Astrocyte (in vitro differentiated cells and primary cell): ENCODE results near the gene RGCC. TPM values are rescaled to one million over a fixed set of nuclear protein-coding genes. Genes with fewer than 3 reads are reported as not detected.
"Not testable (repeated sequence)": the region's sequence is repeated elsewhere in the genome, so short reads cannot be mapped to it uniquely, and the experiment has no call there.

ENCODE experiments used
- DNase-seq: peaks from one replicate; pipeline ENCODE4 v3.0.0-alpha.2; 2010; ENCODE audit warnings: low read depth
- FAIRE-seq: peaks from 2 replicates; lab custom pipeline; 2011; peaks lifted over from hg19 to GRCh38; lab: Jason Lieb, UNC
- H2AFZ ChIP-seq: 2 replicates; pipeline ENCODE4 v1.6.0; 2012; ENCODE audit warnings: low read depth, low read length, inconsistent platforms
- H3K27ac ChIP-seq: 2 replicates; pipeline ENCODE4 v1.5.1; 2011; ENCODE audit warnings: low read depth, low read length, inconsistent platforms
- H3K27me3 ChIP-seq: 2 replicates; pipeline ENCODE4 v1.6.0; 2011; ENCODE audit warnings: low read length, inconsistent platforms; ENCODE audit not compliant: insufficient read depth
- H3K36me3 ChIP-seq: 2 replicates; pipeline ENCODE4 v1.5.1; 2011; ENCODE audit warnings: low read length, inconsistent platforms; ENCODE audit not compliant: insufficient read depth
- H3K4me1 ChIP-seq: 2 replicates; pipeline ENCODE4 v1.5.1; 2011; ENCODE audit warnings: low read length, inconsistent platforms; ENCODE audit not compliant: insufficient read depth
- H3K4me2 ChIP-seq: 2 replicates; pipeline ENCODE4 v1.6.0; 2012; ENCODE audit warnings: low read length, inconsistent platforms
- H3K4me3 ChIP-seq: 2 replicates; pipeline ENCODE4 v1.5.1; 2011; ENCODE audit warnings: low read depth, mild to moderate bottlenecking, low read length, inconsistent platforms; ENCODE audit not compliant: insufficient read depth
- H3K79me2 ChIP-seq: 2 replicates; pipeline ENCODE4 v1.6.0; 2012; ENCODE audit warnings: mild to moderate bottlenecking, low read length, inconsistent platforms; ENCODE audit not compliant: insufficient read depth
- H3K9ac ChIP-seq: 2 replicates; pipeline ENCODE4 v1.6.0; 2012; ENCODE audit warnings: mild to moderate bottlenecking, low read length, inconsistent platforms
- H3K9me3 ChIP-seq: 2 replicates; pipeline ENCODE4 v1.5.1; 2012; ENCODE audit warnings: low read depth, mild to moderate bottlenecking, low read length, inconsistent platforms; ENCODE audit not compliant: insufficient read depth
- H4K20me1 ChIP-seq: 2 replicates; pipeline ENCODE4 v1.6.0; 2012; ENCODE audit warnings: low read length, inconsistent platforms; ENCODE audit not compliant: insufficient read depth
- H3K27ac Mint-ChIP-seq: one replicate; pipeline ENCODE4 v1.8.0; 2021; ENCODE audit warnings: mild to moderate bottlenecking, mixed read lengths; ENCODE audit not compliant: unreplicated experiment
- H3K27me3 Mint-ChIP-seq: one replicate; pipeline ENCODE4 v1.8.0; 2021; ENCODE audit warnings: low read depth, mixed read lengths; ENCODE audit not compliant: unreplicated experiment
- H3K36me3 Mint-ChIP-seq: one replicate; pipeline ENCODE4 v1.8.0; 2021; ENCODE audit warnings: low read depth, mixed read lengths; ENCODE audit not compliant: unreplicated experiment
- H3K4me1 Mint-ChIP-seq: one replicate; pipeline ENCODE4 v1.8.0; 2021; ENCODE audit warnings: low read depth, mixed read lengths; ENCODE audit not compliant: unreplicated experiment
- H3K4me3 Mint-ChIP-seq: one replicate; pipeline ENCODE4 v1.8.0; 2021; ENCODE audit warnings: mild to moderate bottlenecking, moderate library complexity, mixed read lengths; ENCODE audit not compliant: unreplicated experiment
- H3K9me3 Mint-ChIP-seq: one replicate; pipeline ENCODE4 v1.8.0; 2021; ENCODE audit warnings: mild to moderate bottlenecking, mixed read lengths; ENCODE audit not compliant: unreplicated experiment
- CTCF ChIP-seq: IDR thresholded peaks from 2 replicates; pipeline ENCODE4 v1.5.1; 2011; ENCODE audit warnings: low read depth, mild to moderate bottlenecking, inconsistent platforms, low read length, moderate library complexity; ENCODE audit not compliant: insufficient read depth
- EZH2 ChIP-seq: IDR thresholded peaks from 2 replicates; pipeline ENCODE4 v1.6.1; 2012; ENCODE audit warnings: mild to moderate bottlenecking, low read length, inconsistent platforms; ENCODE audit not compliant: insufficient read depth
- total RNA-seq: library from RNA; stranded (reverse); gene quantifications from 2 replicates; pipeline ENCODE4 v1.2.1, GENCODE V29; 2021

Gene RGCC
- total RNA-seq, 1 donor from 2014 or later: 1.2 TPM

- no peak overlapping the region for H3K4me3 Mint-ChIP-seq
Measured at GRCh38 chr13:41418731-41419130, 38.6 kb upstream of the RGCC start.

GRCh38 chr13:41419206-41419605 lies 38.1 kb upstream of the RGCC start:
- no peaks in the 10 kb centered on the region for H3K9me3 ChIP-seq
- DNase-seq: no peak
- peaks cover 2% of the 10 kb centered on the region for H3K4me1 Mint-ChIP-seq
- no peak overlapping the region for H3K27ac ChIP-seq
- H3K79me2 ChIP-seq: no peaks in the 10 kb centered on the region
- H3K9ac ChIP-seq: no peak overlapping the region
- H3K27ac Mint-ChIP-seq: no peak overlapping the region
- FAIRE-seq: no peak
- H3K36me3 ChIP-seq: no peaks in the 10 kb centered on the region
- H3K27me3 ChIP-seq: no peaks in the 10 kb centered on the region
- no peak overlapping the region for H2AFZ ChIP-seq
- H3K4me1 ChIP-seq: no peaks in the 10 kb centered on the region
- H4K20me1 ChIP-seq: no peaks in the 10 kb centered on the region
- peaks cover 13% of the 10 kb centered on the region for H3K27me3 Mint-ChIP-seq
- H3K4me3 Mint-ChIP-seq: no peak overlapping the region
- TF ChIP-seq EZH2: no peak
- no peak for TF ChIP-seq CTCF
- H3K36me3 Mint-ChIP-seq: peaks cover 6% of the 10 kb centered on the region
- no peak overlapping the region for H3K4me2 ChIP-seq
- H3K9me3 Mint-ChIP-seq: peaks cover 5% of the 10 kb centered on the region
- H3K4me3 ChIP-seq: no peak overlapping the region

More at GRCh38 chr13:41418731-41419130, 38.6 kb upstream of the RGCC start:
- no peak for DNase-seq
- no peaks in the 10 kb centered on the region for H3K36me3 ChIP-seq
- Mint-ChIP-seq H3K4me1 (peaks cover 2% of the 10 kb centered on the region), H3K9me3 (peaks cover 5% of the 10 kb centered on the region), H3K36me3 (peaks cover 6% of the 10 kb centered on the region), H3K27me3 (peaks cover 13% of the 10 kb centered on the region), H3K27ac (no peak overlapping the region)
- H3K4me2 ChIP-seq: no peak overlapping the region
- no peaks in the 10 kb centered on the region for H4K20me1 ChIP-seq
- H3K9ac ChIP-seq: no peak overlapping the region
- H2AFZ ChIP-seq: no peak overlapping the region
- FAIRE-seq: no peak
- no peaks in the 10 kb centered on the region for H3K27me3 ChIP-seq
- H3K4me1 ChIP-seq: no peaks in the 10 kb centered on the region
- TF ChIP-seq CTCF: no peak
- TF ChIP-seq EZH2: no peak
- no peaks in the 10 kb centered on the region for H3K79me2 ChIP-seq
- no peak overlapping the region for H3K27ac ChIP-seq
- H3K4me3 ChIP-seq: no peak overlapping the region
- H3K9me3 ChIP-seq: no peaks in the 10 kb centered on the region

GRCh38 chr13:41420146-41420545 lies 37.2 kb upstream of the RGCC start:
- H3K4me1 ChIP-seq: no peaks in the 10 kb centered on the region
- no peak overlapping the region for H3K27ac ChIP-seq
- H3K36me3 ChIP-seq: no peaks in the 10 kb centered on the region
- H3K9me3 Mint-ChIP-seq: peaks cover 5% of the 10 kb centered on the region
- H3K9me3 ChIP-seq: no peaks in the 10 kb centered on the region
- TF ChIP-seq EZH2 (no peak), CTCF (no peak)
- no peak overlapping the region for H3K4me2 ChIP-seq
- H3K4me3 ChIP-seq: no peak overlapping the region
- peaks cover 2% of the 10 kb centered on the region for H3K4me1 Mint-ChIP-seq
- no peak overlapping the region for H3K9ac ChIP-seq
- FAIRE-seq (no peak), DNase-seq (no peak)
- H3K27ac Mint-ChIP-seq: no peak overlapping the region
- H2AFZ ChIP-seq: no peak overlapping the region
- H3K79me2 ChIP-seq: no peaks in the 10 kb centered on the region
- H3K27me3 Mint-ChIP-seq: peaks cover 13% of the 10 kb centered on the region
- H3K4me3 Mint-ChIP-seq: no peak overlapping the region
- H3K27me3 ChIP-seq: no peaks in the 10 kb centered on the region
- H4K20me1 ChIP-seq: no peaks in the 10 kb centered on the region
- peaks cover 3% of the 10 kb centered on the region for H3K36me3 Mint-ChIP-seq

- H3K36me3 ChIP-seq, H3K27ac ChIP-seq, H3K36me3 Mint-ChIP-seq, H3K4me3 Mint-ChIP-seq, H3K9me3 Mint-ChIP-seq, H3K4me2 ChIP-seq, H3K9ac ChIP-seq, H3K27ac Mint-ChIP-seq, FAIRE-seq, H3K79me2 ChIP-seq, H3K9me3 ChIP-seq, H3K4me3 ChIP-seq, H2AFZ ChIP-seq, H3K4me1 Mint-ChIP-seq, H3K27me3 ChIP-seq, H3K4me1 ChIP-seq, H4K20me1 ChIP-seq, DNase-seq: not testable (repeated sequence)
- peaks cover 13% of the 10 kb centered on the region for H3K27me3 Mint-ChIP-seq
Measured at GRCh38 chr13:41421330-41421729, 36.0 kb upstream of the RGCC start.
